ENCODE data around the gene RPL38.

RPL38 gene

DNA sequence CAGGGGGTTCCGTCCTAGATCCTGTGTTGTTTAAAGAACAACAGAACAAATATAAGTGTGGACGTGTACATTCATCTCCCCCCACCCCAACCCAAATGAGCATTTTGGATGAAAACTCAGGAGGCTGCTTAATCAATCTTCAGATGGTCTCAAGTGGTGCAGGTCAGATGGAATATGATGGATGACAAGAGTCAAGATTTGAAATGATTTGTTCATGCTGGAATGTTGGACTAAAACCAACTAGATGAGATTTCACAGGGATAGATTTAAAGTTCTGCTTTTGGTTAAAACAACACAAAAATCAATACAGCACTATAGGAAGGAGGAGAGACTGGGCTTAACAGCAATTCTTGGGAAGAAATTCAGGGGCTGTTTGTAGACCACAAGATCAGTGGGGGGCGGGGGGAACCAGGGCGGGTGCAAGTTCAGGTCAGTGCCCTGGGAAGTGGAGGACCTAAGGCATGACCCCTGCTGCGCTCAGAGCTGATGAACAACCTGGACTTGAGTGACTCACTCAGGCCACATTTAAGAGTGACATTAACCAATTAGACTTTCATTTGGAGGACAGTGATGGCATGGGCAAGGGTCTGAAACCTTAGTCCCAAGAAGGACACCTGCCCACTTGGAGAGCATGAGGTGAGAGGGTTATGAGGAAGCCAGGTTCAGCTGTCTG is 25.0 kb downstream of the RPL38 start:
- DNase-seq: no peak

DNA sequence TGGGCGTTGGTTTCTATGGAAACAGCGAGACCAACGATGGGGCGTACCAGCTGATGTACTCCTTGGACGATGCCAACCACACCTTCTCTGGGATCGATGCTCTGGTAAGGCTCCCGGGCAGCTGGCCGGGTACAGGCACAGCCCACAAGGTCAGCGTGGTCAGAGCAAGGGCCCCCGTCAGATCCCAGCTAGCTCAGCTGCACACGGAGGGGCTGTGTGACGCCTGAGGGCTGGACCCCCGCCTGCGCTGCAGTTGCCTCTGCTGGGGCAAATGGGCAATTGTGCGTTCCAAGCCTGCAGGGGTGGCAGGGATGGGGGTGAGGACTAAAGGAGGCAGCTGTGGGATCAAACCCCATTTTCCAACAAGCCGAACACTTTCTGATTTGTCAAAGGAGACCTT is 27.4 kb downstream of the RPL38 start:
- DNase-seq: no peak

DNA sequence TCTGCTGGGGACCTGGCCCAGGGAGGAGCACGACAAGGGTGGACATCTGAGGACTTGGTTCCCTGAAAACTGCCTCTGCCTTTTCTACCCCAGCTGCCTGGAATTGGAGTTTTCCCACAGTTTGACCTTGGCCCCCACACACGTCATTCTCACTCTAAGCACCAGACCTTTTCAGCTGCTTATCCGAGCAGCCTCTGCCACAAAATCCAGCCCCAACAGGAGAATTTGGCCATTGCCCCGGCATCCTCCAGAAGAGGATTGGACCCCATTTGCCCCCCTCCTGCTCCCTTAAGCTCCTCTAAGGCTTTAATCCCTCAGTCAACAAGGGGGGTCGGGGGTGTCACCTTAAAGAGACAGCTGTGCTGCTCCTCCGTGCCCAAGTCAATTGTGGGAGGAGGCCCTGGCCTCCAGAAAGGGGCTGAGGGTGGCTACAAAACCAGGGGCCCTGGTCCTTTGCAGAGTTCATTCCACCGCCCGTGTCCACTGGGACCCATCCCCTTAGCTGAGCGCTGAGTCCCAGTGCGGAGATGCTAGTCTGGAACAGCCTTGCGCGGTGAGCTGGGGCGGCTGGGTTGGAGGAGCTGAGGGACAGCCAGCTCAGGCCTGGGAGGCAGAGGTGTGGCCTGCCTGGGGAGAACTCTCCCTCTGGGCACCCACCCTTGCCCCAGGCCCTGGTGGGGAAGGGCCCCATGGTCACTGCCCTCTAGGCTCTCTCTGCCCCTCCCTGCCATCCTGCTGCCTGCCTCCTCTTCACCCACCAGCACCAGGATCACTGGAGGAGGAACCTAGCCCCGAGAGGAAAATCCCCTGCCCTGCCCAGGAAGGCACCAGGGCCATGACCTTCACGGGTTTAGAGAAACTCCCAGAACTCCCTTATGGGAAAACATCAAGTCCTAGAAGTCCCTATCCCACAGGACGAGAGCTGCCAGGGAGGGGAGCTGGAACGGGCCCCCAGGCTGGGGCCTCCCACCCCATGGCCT is 28.7 kb downstream of the RPL38 start:
- DNase-seq: no peak

DNA sequence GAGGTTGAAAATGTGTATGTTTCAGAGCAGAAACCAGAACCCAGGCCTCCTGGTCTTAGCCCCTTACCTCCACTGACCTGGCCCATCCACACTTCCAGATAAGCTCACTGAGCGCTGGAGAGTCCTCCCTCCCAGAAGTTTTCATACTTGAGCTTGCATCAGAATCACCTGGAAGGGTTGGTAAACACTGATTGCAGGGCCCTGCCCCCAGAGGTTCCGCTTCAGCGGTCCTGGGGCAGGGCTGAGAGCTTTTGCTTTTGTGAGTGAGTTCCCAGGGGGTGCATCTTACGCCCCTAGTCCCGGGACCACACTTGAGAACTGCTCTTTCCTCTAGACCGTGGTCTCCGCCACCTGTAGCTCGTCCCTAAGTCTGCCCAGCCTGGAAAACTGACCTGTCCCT is 30.5 kb downstream of the RPL38 start:
- DNase-seq: no peak

DNA sequence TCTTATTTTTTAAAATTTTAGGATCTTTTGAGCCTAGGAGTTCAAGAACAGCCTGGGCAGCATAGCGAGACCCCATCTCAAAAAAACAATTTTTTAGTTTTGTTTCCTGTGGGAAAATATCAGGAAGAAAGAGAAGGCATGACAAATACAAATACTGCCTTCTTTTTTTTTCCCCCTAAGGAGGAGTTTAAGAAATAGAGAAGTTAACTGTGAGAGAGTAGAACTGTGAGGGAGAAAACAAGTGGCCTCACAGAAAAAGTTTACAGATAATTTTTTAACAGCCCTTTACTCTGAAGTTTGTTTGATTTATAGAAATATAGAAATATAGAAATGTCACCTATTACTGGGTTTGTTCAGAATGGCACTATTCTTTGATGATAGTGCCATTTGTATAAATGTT is 31.0 kb downstream of the RPL38 start:
- DNase-seq: no peak

DNA sequence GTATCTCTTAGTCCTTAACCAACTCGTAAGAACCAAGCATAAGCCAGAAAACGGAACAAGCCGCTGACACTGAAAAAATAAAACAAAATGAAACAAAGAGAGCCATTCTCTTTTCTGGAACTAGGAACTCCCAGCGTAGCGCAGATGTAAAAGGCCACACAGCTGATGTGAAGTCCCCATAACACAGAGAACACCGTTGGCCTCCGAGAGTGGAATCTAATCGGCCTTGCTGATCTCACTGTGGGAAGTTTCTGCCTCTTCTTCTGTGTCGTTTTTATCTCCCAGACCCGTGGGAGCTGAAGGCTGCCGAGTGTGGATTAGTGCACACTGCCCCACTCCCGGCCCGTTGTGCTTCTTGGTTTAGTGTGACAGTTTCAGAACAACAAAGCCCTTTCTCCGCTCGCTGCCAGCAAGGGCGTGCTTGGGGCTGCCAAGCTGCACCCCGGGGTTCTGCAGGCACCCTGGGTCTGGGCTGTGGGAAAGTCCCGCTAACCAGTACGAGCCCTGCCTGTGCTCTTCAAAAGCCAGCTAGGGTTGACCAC is 31.6 kb downstream of the RPL38 start:
- no peak for DNase-seq

DNA sequence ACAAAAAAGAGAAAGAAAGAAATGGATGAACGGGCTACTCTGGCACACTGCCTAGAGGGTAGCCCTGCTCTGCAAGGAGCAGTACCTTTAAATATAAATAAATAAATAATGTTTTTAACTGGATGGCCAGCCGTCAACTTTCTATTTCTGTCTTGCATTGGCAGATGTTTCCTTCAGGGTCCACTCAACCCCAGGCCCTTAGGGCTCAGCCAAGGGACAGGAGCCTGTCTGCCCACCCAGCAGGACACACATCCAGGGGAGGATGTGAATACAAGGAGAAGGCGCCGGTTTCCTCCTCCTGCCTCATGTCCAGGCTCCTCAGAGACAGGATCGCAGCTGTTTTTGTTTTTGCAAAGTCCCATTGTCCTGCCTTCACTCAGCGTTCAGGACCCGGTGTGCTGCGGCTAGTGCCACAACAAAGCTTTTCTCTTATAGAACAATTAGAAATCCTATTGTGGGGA is 32.5 kb downstream of the RPL38 start:
- DNase-seq: no peak

DNA sequence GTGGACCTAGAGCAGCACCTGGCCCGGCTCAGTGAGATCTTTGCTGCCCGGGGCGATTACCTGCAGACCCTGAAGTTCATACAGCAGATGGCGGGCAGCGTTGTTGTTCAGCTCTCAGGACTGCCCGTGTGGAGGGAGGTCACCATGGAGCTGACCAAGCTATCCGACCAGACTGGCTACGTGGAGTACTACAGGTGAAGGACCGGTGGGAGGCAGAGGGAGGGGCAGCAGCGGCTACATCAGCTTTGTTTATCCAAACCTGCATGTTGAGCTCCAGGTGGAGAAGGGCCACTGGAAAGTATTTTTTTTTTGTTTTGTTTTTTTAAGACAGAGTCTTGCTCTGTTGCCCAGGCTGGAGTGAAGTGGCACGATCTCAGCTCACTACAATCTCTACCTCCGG is 33.8 kb downstream of the RPL38 start:
- no peak for DNase-seq

DNA sequence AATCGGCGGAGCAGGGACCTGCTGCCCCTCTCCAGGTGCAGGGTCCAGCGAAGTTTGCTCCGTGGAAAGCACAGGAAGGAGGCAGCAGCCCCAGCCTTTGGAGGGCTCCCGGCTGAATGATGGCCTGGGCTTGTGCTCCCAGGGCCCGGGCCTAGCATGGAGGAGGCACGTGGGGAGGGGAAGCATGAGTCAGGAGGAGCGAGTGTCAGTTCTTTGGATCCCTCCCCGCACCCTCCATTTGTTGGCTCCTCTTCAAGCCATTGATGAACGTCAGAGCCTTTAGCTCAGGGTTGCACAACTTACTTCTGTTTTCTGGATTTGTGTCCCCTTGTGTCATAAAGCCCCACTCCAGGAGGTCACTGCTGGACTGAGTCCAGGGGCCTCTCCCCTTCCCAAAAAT is 35.7 kb downstream of the RPL38 start:
- DNase-seq: no peak

DNA sequence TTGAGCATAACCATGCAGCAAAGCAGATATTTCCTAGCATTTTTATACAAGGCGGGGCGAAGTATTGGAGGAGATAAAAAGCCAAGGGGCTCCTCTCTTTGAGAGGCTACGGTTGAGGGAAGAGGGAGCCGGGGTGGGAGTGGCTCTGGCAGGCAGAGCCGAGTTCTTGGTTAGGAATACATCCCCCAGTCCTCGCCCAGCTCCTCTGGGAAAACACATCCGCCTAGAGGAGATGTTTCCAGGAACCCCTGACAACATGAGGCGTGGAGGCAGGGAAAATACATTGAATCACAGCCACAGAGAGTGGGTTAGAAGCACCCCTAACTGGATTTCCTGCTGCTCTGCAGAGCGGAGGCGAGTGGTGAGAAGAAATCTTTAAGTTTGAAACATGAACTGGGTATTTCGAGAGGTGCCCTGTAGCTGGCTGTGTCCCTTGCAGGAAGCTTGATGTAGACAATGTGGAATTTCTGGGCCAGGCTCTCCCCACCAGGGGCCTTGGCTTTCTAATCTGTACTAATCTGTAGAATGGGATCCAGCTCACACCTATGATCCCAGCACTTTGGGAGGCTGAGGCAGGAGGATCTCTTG is 37.2 kb downstream of the RPL38 start:
- no peak for DNase-seq

DNA sequence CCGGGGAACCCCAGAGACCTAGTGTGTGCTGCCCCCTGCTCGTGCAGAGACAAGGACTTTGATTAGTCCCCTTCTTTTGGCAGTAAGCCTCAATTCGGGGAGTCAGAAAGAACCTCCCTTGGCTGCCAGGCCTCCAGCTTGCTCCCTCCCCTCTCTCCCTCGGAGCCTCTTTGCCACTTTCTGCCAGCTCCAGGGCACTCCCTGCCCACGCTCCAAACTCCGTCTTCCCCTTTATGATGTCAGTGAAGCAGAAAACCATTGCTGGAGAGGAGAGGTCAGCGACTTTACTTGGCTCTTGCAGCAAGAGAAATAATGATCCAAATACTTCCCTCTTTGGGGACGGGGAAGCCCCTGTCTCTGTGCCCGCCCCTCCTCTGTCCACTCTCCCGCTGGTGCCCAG is 38.0 kb downstream of the RPL38 start:
- DNase-seq: no peak

DNA sequence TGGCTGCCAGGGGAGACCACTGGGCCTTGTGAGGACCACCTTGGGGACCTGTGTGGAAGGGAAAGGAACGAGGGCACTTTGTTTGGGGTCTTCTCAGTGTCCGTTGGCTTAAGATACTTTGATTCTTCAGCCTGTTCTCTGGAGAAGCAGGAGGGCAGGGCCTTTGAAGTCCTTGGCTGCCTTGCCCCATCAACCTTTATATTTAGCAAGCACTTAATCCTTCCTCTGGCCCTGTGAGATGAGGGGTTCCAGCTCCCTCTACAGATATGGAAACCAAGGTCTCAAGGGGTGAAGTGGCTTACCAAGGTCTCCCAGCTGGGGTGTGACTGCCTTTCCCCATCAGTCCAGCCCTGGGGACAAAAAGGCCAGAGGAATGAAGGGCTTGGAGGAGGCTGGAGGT is 38.4 kb downstream of the RPL38 start:
- DNase-seq: no peak

DNA sequence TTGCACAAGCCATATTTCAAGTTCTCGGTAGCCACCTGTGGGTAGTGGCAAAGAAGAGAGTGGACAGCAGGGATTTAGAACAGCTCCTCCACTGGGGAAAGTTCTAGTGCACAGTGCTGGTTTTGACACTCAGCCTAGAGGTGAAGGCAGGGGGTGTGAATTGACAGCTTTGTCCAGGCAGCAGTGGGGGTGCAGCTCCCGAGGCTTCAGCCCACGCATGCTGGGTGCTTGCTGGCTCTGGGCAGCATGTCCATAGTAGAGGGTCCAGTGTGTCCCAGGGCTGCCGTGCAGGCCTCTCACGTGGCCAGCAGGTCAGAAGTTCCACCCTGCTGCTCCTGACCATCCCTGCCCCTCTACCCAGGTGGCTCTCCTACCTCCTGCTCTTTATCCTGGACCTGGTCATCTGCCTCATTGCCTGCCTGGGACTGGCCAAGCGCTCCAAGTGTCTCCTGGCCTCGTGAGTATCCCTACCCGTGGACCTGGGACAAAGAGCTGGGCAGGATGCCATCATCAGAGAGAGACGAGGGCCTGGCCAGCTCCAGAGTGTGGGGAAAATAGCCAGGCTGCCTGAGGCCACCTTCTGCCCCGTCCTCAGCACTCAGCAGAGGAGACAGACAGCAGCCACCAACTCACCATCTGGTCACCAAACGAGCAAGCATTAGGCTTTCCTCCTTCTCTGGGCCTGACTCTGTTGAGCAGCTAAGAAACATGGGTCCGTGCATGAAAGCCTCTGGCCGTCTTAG is 39.7 kb downstream of the RPL38 start:
- DNase-seq: no peak

DNA sequence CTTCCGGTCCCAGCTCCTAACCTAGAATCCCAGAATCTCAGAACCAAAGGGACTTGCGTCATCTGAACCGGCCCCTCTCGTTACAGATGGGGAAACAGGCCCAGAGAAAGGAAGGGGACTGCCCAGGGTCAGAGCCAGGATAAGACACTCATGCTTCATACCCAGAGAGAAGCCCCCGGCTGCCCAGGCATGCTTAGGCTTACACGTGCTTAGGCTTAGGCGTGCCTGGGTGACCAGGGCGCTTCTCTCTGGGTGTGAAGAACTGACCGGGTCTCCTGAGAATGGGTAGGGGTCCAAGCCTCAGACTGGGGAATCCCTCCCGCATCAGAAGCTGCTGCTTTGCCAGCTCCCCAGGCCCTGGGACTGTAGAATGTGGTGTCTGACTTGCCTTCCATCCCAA is 40.6 kb downstream of the RPL38 start:
- no peak for DNase-seq

DNA sequence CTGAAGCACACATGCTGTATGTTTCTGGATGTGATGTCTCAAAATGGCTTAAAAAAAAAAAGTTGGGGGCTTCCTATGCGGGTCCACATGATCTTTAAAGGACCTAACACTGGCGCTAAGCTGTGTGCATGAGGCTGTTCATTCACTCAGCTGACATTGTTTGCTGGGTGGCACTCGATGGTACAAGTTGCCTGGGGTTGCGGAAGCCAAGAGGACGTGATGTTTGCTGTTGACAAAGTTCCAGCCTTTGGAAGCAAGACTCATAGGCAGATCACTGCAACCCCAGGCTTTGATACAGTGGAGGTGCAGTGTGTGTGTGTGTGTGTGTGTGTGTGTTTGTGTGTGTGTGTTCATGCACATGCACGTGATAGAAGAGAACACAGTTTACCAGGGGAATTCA is 41.1 kb downstream of the RPL38 start:
- no peak for DNase-seq

DNA sequence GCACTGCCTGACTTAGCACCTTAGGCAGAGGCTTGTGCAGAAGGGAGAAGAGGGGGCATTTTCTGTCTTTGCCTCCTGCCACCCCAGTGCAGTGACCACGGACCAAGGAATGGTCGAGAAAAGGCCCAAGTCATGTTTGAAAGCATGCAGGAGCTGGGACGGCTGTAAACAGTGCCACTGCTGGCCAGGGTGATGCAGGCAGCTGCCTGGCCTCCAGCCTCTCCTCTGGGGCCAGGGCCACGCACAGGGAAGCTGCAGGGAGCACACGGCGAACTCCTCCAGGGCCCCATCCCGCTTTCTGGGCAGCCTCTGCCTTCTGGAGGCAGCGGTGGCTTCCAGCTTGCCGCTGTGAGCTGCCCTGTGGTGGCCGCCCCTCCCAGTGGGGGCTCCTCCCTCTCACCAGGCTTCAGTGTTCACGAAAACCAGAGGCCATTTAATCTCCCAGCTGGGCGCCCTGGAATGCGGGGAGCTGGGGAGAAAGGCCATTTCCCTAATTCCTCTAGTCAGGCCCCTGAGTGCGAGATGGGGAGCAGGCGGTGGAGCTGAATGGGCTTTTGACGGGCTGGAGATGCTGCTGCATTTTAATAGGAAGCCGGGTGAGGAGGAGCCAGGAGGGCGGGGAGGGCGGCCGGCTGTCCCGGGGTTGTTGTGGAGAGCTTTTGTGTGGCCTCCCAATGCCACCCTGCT is 41.8 kb downstream of the RPL38 start:
- no peak for DNase-seq

DNA sequence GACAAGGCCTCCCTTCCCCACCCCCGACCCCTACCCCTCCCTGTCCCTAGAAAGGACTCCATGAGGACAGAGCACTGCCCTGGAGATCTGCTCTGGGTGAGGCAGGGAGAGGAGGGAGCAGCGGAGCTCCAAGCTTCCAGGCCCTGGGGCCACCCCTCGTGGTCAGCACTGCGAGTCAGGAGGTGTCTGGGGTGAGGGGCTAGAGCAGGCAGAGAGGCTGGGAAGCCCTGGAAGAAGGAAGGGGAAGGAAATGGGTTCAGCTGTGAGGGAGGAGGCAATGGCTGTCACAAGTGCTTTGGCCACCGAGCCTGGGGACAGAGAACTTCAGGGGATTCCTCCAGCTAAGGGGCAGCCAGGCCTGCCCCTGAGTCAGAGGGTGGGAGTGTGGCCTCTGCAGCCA is 42.4 kb downstream of the RPL38 start:
- no peak for DNase-seq

DNA sequence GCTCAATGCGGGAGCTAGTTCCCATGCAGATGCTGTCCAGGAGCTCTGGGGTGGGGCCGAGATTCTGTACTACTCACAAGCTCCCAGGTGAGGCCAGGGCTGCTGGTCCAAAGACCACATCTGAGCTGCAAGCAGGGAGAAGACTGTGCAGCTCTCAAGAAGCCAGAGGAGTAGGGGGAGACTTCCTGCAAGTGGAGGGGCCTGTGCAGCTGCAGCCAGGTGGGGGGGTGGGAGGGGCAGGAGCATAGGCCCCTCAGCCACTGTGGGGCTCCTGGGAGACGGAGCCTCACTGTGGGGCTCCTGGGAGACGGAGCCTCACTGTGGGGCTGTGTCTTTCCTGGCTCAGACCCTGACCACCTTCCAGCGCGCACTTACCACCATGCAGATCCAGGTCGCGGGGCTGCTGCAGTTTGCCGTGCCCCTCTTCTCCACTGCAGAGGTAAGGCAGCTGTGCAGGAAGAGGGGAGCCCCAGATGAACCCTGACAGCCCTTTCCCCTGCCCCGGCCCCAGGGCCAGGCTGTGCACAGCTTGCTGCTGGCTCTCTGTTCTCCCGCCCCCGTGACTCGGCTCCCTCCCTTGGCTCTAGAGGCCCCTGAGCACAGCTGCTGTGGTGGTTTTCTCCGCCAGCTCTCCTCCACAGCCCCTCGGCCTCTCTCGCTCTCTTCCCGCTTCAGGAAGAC is 46.3 kb downstream of the RPL38 start:
- DNase-seq: no peak

DNA sequence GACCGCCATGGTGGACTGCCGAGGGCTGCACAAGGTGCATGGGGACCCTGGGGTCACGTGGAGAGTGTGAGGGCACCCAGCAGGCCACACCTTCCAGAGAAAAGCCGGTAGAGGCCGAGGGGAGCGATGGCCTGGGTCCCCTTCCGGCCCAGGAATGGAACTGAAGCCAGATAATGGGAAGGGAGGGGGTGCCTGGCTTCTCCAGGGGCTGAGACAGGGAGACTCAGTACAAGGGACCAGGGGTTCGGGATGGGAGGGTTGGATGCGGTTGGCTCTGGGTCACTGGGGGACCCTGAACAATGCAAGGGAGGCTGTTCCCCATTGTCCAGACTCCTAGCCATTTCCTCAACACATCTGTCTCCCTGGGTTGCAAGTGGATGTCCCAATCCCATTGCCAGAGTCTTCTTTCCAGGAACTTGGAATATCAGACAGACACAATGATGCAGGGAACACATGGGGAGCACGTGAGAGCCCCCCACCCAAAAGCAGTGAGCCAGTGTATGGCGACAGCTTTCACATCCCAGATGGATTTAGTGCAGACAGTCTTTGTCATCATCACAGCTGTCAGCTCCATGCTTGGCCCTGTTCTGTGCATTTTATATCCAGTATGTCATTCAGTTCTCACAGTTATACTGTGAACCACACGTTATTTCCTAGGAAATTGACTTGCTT is 47.0 kb downstream of the RPL38 start:
- no peak for DNase-seq

DNA sequence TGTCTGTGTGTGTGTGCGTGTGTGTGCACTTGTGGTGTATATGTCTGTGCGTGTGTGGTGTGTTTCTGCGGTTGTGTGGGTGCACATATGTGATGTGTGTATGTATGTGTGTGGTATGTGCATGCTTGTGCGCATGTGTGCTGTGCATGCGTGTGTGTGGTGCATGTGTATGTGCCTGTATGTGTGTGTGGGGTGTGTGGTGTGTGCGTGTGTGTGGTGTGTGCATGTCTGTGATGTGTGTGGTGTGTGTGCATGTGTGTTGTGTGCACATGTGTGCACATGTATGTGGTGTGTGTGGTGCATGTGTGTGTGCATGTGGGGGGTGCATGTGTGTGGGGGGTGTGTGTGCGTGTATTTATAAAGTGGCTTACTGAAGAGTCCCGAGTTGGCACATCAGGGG is 47.6 kb downstream of the RPL38 start:
- no peak for DNase-seq

DNA sequence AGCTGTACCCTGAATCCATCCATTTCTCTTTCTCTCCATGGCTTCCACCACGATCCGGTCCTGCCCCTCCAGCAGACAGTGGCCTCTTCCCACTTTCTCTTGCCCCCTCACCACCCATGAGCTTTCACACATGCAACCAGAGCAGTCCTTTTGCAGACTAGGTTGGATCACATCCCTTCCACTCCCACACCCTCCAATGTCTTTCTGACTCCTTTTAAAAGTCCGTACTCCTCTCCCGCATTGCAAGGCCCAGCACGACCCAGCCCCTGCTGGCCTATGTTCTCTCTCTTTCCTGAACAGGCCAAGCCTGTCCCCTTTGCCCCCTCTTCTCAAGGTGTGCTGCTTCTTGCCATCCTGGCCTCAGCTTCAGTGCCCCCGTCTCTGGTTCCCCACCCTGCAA is 48.1 kb downstream of the RPL38 start:
- no peak for DNase-seq

Data from NCI-H526 treated with DMSO at 0.1 percent for 48 hours (cell line).